Activated CD4-positive, alpha-beta T cell treated with anti-CD3 and anti-CD28 coated beads, Interleukin-2, amount 50 U/mL, for 4 hours (primary cell): ENCODE results near the gene NFKB1.

Source experiments
- DNase-seq, 2 experiments: peaks; one replicate each; pipeline ENCODE4 v3.0.0-alpha.2; 2020

NFKB1 gene

GRCh38 chr4:102502543-102502818 lies 1.3 kb downstream of the NFKB1 start:
- no peak for DNase-seq

- DNase-seq = no peak
Measured at GRCh38 chr4:102503301-102503746, 2.2 kb downstream of the NFKB1 start.

GRCh38 chr4:102503831-102504786 lies 3.0 kb downstream of the NFKB1 start:
- no peak for DNase-seq

DNA sequence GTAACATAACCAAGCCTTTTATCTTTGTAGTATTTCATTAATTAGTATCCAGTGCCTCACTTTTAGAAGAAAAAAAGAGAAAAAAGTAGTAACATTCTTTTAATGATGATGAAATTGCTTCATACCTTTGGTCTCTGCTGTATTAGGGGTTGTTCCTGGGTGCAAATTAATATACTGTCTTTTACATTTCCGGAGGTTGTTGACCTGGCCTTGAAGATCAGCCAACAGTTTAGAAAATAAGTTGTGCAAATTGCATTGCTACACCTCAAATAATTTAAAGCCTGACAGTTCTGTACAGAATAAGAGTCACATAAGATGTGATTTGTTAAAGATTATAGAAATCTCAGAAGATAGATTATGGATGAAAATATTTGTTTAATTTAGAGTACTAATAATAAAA lies 3.8 kb downstream of the NFKB1 start:
- no peak for DNase-seq

GRCh38 chr4:102505708-102506107 lies 4.5 kb downstream of the NFKB1 start:
- no peak for DNase-seq

- DNase-seq = no peak
Measured at GRCh38 chr4:102506523-102506922, 5.4 kb downstream of the NFKB1 start.

DNA sequence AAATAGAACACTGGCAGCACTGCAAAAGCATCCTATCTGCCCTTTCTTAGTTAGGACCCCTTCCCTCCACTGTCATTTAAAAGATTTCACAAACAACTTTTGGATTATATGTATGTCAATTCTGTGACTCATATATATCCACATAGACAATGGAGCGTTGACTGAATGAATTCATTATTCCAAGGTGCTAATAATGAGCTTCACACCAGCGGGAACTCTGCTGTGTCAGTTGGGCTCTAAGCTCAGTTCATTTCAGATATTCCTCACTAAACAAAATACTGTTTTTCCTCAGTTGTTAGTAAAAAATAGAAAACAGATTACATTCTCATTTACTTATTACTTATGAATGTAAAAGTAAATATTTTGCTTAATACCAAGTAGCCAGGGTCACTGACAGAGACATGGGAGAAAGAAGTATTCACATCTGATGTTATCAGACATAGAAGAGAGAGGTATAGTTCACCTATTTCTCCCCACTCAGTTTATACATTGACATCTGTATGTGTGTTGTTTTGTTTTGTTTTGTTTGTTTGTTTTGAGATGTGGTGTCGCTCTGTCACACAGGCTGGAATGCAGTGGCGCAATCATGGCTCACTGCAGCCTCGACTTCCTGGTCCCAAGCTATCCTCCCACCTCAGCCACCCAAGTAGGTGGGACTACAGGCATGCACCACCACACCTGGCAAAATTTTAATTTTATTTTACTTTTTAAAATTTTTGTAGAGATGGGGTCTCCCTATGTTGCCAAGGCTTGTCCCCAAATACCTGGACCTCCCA lies 10.9 kb downstream of the NFKB1 start:
- DNase-seq = no peak

DNA sequence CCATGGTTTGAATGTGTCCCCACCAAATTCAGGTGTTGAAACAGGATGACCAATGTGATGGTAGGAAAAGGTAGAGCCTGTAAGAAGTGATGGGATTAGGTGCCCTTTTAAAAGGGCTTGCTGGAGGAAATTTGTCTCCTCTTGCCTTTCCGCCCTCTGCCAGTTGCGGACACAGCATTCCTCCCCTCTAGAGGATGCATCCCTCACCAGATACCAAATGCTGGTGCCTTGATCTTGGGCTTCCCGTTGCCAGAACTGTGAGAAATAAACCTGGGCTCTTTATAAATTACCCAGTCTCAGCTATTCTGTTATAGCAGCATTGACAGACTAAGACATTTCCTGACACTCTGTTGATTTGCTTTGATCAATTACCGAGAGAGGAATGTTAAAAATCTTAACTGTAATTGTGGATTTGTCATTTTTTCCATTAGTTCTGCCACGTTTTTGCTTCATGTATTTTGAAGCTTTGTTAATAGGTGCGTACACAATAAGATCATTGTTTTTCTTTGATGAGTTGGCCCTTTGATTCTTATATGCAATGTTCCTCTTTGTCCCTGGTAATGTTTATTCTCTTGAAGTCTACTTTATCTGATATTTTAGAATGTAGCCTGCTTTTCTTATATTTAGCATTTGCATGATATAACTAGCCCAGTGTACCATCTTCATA lies 13.3 kb downstream of the NFKB1 start:
- no peak for DNase-seq

DNA sequence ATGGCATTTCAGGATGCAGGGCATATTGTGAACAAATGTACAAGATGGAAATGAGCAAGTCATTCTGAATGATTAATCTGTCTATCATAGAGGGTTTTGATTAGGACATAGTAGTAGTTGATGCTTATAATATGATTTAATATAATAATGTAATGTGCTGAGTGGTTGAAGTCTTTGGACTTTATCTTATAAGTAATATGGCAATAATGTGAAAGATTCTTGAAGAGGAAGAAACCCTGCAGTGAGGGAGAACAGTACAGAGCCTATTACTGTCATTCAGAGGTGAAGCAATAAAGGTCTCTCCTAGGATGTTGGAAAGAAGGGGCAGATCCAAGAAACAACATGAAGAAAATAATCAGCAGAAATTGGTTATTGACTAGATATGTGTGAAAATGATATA lies 16.6 kb downstream of the NFKB1 start:
- DNase-seq = no peak

DNA sequence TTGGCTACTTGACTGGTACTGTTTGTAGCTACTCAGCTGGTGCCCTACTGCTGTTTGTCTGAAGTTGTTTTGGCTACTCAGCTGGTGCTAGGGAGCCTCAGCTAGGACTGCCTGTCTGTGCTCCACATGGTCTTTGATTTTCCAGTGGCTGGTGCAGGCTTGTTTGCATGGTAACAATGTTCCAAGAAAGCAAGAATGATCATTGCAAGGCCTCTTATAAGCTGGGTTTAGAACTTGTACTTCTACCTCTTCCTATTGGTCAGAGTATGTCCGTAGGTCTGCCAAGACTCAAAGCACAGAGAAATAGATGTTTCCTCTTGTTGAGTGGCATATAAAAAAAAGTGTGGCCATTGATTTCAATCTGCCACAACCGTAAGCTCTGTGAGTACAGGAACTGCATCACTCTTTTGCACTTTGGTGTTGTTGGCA lies 17.6 kb downstream of the NFKB1 start:
- no peak for DNase-seq

DNA sequence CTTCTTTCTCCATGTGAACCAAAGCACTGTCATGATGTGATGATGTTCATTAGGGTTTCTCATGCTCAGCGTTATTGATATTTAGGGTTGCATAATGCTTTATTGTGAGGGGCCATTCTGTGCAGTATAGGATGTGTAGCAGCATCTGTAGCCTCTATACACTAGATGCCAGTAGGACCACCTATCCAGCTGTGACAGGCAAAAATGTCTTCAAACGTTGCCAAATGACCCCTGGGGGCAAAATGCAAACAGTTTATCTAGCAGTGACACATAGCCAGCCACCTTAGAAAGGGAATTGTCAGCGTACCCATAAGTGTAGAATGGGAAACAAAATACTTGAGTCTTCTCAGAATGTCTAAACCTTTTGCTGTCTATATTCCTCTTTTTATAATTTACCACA lies 18.8 kb downstream of the NFKB1 start:
- DNase-seq = no peak

- no peak for DNase-seq
Measured at GRCh38 chr4:102521570-102521969, 20.4 kb downstream of the NFKB1 start.

DNA sequence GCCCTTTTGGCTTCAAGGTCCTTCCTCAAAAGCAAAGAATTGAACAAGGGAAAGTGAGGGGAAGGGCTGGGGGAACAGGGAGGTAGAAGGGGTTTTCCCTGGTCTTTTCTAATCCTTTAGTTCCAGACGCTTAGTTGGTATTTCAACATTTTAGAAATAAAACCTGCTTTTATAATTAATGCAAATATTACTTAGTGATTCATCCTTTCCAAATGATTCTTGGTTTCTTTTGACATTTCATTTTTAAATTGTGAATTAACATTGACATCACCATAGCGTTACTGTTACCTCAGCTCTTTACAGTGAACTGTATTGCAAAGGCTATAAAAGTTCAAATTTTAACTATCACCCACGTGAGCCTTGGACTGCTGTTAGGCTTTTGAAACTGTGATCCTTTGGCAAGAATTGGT lies 20.9 kb downstream of the NFKB1 start:
- no peak for DNase-seq

DNA sequence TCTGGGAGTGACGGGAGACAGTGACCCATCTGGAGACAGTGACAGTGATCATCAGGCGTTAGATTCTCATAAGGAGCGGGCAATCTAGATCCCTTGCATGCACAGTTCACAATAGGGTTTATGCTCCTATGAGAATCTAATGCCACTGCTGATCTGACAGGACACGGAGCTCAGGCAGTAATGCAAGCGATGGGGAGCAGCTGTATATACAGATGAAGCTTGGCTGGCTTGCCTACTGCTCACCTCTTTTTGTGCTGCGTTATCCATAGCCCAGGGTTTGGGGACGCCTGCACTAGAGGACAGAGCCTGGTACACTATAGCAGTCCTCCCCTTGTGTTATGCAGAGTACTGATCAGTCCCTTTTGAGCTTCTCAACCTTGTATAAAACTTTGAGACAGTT lies 23.5 kb downstream of the NFKB1 start:
- no peak for DNase-seq

DNA sequence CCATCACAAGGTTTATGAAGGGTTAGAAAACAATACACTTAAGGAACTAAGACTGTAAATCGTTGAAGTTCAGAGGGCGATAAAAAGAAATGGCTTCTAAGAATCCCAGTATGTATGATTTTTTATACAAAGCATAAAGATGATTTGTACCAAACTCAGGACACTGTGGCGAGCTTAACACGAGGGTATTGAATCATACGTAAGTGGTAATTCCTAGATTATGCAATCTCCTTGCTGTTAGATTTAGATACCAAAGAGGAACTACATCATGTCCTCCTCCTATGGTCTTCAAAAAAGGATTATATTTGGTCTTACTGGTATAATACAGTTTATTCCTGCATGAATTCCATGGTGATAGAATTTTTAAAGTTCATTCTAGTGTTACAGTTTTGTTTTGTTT lies 23.9 kb downstream of the NFKB1 start:
- no peak for DNase-seq

DNA sequence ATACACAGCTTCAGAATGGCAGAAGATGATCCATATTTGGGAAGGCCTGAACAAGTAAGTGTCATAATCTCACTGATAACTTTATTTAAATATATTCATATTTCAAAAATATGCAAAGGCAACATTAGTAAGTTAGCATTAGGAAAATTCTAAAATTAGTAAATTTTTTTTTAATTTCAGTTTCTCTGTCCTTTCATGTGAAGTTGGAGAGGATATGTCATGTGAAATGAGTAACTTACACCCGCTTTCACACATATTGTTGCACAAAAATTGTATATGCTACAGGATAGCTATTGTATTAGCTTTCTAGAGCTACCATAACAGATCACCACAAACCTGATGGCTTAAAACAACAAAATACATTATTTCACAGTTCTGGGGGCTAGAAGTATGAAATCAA lies 24.3 kb downstream of the NFKB1 start:
- DNase-seq = no peak

GRCh38 chr4:102526532-102526931 lies 25.4 kb downstream of the NFKB1 start:
- no peak for DNase-seq

GRCh38 chr4:102527695-102528283 lies 26.6 kb downstream of the NFKB1 start:
- no peak for DNase-seq

DNA sequence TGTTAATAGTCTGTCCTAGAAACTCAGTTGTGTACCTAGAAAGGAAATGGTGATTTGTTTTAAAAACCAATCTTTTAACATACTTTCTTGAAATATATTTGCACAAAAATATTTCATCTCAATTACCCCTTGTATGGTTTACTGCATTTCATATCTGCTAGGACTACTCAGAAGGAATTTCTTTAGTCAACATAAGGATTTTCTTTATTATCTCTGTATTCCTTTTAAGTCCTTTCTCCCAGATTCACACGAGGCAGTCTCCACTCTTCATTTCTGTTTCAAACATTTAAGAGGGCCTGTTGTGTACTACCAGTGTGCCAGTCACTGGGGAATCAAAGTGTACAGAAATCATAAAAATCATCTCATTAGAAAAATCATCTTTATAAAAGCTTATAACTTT lies 28.8 kb downstream of the NFKB1 start:
- DNase-seq = no peak

DNA sequence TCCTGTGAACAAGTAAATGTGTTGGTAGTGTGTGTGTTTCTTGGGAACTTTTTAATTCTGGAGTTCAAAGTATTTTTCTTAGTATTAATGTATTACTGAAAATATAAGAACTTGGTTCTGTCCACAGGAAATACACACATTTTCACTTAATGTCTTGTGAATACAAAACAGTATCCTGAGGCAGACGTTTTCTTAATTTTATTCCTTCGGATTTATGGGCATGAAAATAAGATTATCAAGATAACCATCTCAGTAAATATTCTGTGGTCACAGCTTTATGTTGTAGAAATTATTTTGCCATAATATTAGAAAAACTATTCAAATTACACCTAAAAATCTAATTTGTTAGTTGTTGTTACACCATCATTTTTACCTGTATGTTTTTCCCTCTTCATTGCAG lies 29.8 kb downstream of the NFKB1 start:
- DNase-seq = no peak

GRCh38 chr4:102531462-102531861 lies 30.3 kb downstream of the NFKB1 start:
- DNase-seq = no peak

DNA sequence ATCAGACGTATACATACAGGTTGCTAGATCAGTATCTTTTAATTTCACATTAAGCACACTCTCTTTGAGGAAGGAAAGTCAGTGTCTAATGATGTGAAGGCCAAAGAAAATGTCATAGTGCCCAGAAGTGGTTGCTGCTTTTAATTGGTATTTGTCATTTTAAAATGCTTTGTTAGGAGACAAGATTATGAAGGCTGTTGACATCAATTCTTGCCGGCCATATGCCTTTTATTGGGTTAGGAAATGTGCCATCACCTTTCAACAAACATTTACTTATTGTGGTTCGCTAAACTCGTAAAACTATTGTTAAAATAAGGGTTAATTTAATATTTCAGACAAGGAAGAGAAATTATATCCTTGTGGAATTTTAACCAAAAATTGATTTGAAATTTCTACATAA lies 32.2 kb downstream of the NFKB1 start:
- DNase-seq = no peak

DNA sequence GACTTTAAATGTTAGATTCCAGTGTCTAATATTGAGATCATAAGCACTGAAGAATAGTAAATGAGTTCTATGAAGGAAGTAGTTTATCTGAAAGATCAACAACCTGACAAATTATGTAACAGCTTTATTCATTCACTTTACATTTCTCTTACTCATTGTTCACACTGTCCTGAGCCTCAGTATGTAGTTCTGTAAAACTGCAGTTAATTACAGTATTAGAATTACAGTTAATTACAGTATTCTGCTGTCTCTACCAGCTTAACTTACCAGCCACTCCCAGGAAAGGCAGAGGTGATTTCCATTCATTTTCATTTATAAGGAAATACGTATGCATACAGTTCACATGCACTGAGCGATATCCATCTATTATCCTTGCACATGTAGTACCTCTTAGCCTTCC lies 32.7 kb downstream of the NFKB1 start:
- DNase-seq = no peak
